WERI-Rb-1 (cell line): ENCODE results near the gene HMX2.

ENCODE experiments used
- DNase-seq: peaks from one replicate; pipeline ENCODE4 v3.0.0-alpha.2; 2020
- H3K27ac ChIP-seq: fragments of 250-450 bp; sonication (Bioruptor Pico); 2 replicates; pipeline ENCODE4 v1.5.1; 2020; ENCODE audit warnings: mild to moderate bottlenecking, moderate library complexity
- H3K27me3 ChIP-seq: fragments of 250-450 bp; sonication (Bioruptor Pico); 2 replicates; pipeline ENCODE4 v1.5.1; 2021; ENCODE audit warnings: mild to moderate bottlenecking, low read depth, moderate library complexity; ENCODE audit not compliant: insufficient read depth, severe bottlenecking
- H3K36me3 ChIP-seq: fragments of 250-450 bp; sonication (Bioruptor Pico); 2 replicates; pipeline ENCODE4 v1.5.1; 2020; ENCODE audit warnings: mild to moderate bottlenecking, moderate library complexity
- H3K4me3 ChIP-seq: 2 replicates; pipeline ENCODE4 v1.5.1; 2011; ENCODE audit warnings: low read depth, mild to moderate bottlenecking, control low read depth, low read length
- H3K9me3 ChIP-seq: fragments of 250-450 bp; sonication (Bioruptor Pico); 2 replicates; pipeline ENCODE4 v1.5.1; 2021; ENCODE audit warnings: mild to moderate bottlenecking, moderate library complexity; ENCODE audit not compliant: severe bottlenecking
- CTCF ChIP-seq: IDR thresholded peaks from 2 replicates; pipeline ENCODE4 v1.5.1; 2011; ENCODE audit warnings: low read depth, mild to moderate bottlenecking, control low read depth, inconsistent platforms, low read length

HMX2 gene

GRCh38 chr10:123140983-123141390, 6.9 kb upstream of the HMX2 start:
- DNase-seq = no peak
- H3K9me3 ChIP-seq = no peaks in the 10 kb centered on the region
- no peak for TF ChIP-seq CTCF
- H3K4me3 ChIP-seq = no peak overlapping the region
- H3K27ac ChIP-seq = no peak overlapping the region
- no peaks in the 10 kb centered on the region for H3K36me3 ChIP-seq
- peaks cover 99% of the 10 kb centered on the region for H3K27me3 ChIP-seq

GRCh38 chr10:123141791-123142700, 5.9 kb upstream of the HMX2 start:
- no peaks in the 10 kb centered on the region for H3K9me3 ChIP-seq
- TF ChIP-seq CTCF = no peak
- no peak for DNase-seq
- no peak overlapping the region for H3K27ac ChIP-seq
- H3K36me3 ChIP-seq = no peaks in the 10 kb centered on the region
- H3K4me3 ChIP-seq = no peak overlapping the region
- peaks cover 100% of the 10 kb centered on the region for H3K27me3 ChIP-seq

GRCh38 chr10:123142701-123143161, 5.2 kb upstream of the HMX2 start:
- Histone ChIP-seq H3K4me3 (no peak overlapping the region), H3K9me3 (no peaks in the 10 kb centered on the region), H3K36me3 (no peaks in the 10 kb centered on the region), H3K27ac (no peak overlapping the region), H3K27me3 (peaks cover 100% of the 10 kb centered on the region)
- TF ChIP-seq CTCF = no peak
- DNase-seq = no peak

- Histone ChIP-seq H3K27me3 (peaks cover 100% of the 10 kb centered on the region), H3K36me3 (no peaks in the 10 kb centered on the region), H3K4me3 (no peak overlapping the region), H3K9me3 (no peaks in the 10 kb centered on the region), H3K27ac (no peak overlapping the region)
- no peak for DNase-seq
- no peak for TF ChIP-seq CTCF
These were observed 4.6 kb upstream of the HMX2 start for GRCh38 chr10:123143162-123143824.

GRCh38 chr10:123143825-123144168, 4.1 kb upstream of the HMX2 start:
- TF ChIP-seq CTCF = no peak
- no peaks in the 10 kb centered on the region for H3K9me3 ChIP-seq
- H3K36me3 ChIP-seq = no peaks in the 10 kb centered on the region
- no peak overlapping the region for H3K27ac ChIP-seq
- H3K4me3 ChIP-seq = no peak overlapping the region
- DNase-seq = no peak
- peaks cover 100% of the 10 kb centered on the region for H3K27me3 ChIP-seq
